Progenitor cell of endocrine pancreas (in vitro differentiated cells): ENCODE data around the gene NLGN1. TPM values are rescaled to one million over a fixed set of nuclear protein-coding genes. Genes with fewer than 3 reads are reported as not detected.

Source experiments
- DNase-seq: peaks from one replicate; pipeline ENCODE4 v3.0.0; 2021; ENCODE audit warnings: low spot score; ENCODE audit not compliant: unreplicated experiment
- H3K27ac Mint-ChIP-seq: 2 replicates; pipeline ENCODE4 v1.8.0; 2021; ENCODE audit warnings: mild to moderate bottlenecking, moderate library complexity, mixed read lengths
- H3K27me3 Mint-ChIP-seq: 2 replicates; pipeline ENCODE4 v1.8.0; 2021; ENCODE audit warnings: mixed read lengths
- H3K36me3 Mint-ChIP-seq: 2 replicates; pipeline ENCODE4 v1.8.0; 2022; ENCODE audit warnings: mixed read lengths; ENCODE audit not compliant: insufficient read depth
- H3K4me1 Mint-ChIP-seq: 2 replicates; pipeline ENCODE4 v1.8.0; 2021; ENCODE audit warnings: low read depth, mixed read lengths
- H3K4me3 Mint-ChIP-seq: 2 replicates; pipeline ENCODE4 v1.8.0; 2021; ENCODE audit warnings: low read depth, mild to moderate bottlenecking, moderate library complexity, mixed read lengths
- H3K9me3 Mint-ChIP-seq: 2 replicates; pipeline ENCODE4 v1.8.0; 2021; ENCODE audit warnings: low read depth, mixed read lengths
- total RNA-seq: library from RNA; stranded (reverse); gene quantifications from 2 replicates; pipeline ENCODE4 v1.2.1, GENCODE V29; 2021
- TF ChIP-seq, protein P1 (sequence below): fragments of 200-600 bp; sonication (generic); IDR thresholded peaks from one replicate; pipeline ENCODE4 v1.5.0; 2021; ENCODE audit warnings: antibody characterized with exemption, mild to moderate bottlenecking; ENCODE audit not compliant: unreplicated experiment

Gene NLGN1
- total RNA-seq, 1 donor from 2014 or later, result 5.7 TPM

DNA sequence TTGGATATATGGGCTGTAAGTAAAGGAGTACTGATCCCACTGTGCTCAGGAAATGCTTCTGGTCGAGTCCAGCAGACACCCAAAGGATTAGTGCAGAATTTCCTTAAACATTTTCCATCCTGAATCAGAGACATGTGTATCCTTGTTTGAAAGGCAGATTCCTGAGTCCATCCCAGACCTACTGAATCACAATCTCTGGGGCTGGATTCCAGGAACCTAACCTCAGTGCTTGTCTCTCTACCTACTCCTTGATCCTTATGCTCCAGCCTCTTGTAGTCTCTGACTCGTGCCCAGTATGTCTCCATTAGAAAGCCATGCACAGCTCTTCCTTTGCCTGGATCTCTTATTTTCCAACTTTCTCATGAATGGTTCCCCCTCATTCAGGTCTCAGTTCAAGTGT is 585.8 kb downstream of the NLGN1 start:
- Mint-ChIP-seq H3K27ac (no peak overlapping the region), H3K4me1 (no peaks in the 10 kb centered on the region), H3K9me3 (peaks cover 4% of the 10 kb centered on the region), H3K4me3 (no peak overlapping the region), H3K36me3 (no peaks in the 10 kb centered on the region), H3K27me3 (no peaks in the 10 kb centered on the region)
- DNase-seq, result no peak
- TF ChIP-seq, protein P1, sequence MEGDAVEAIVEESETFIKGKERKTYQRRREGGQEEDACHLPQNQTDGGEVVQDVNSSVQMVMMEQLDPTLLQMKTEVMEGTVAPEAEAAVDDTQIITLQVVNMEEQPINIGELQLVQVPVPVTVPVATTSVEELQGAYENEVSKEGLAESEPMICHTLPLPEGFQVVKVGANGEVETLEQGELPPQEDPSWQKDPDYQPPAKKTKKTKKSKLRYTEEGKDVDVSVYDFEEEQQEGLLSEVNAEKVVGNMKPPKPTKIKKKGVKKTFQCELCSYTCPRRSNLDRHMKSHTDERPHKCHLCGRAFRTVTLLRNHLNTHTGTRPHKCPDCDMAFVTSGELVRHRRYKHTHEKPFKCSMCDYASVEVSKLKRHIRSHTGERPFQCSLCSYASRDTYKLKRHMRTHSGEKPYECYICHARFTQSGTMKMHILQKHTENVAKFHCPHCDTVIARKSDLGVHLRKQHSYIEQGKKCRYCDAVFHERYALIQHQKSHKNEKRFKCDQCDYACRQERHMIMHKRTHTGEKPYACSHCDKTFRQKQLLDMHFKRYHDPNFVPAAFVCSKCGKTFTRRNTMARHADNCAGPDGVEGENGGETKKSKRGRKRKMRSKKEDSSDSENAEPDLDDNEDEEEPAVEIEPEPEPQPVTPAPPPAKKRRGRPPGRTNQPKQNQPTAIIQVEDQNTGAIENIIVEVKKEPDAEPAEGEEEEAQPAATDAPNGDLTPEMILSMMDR, result no peak

GRCh38 chr3:173986861-173987410 is 589.4 kb downstream of the NLGN1 start:
- TF ChIP-seq, protein P1, result no peak
- H3K9me3 Mint-ChIP-seq, result peaks cover 4% of the 10 kb centered on the region
- H3K36me3 Mint-ChIP-seq, result no peaks in the 10 kb centered on the region
- H3K27ac Mint-ChIP-seq, result no peak overlapping the region
- no peak for DNase-seq
- peaks cover 5% of the 10 kb centered on the region for H3K4me1 Mint-ChIP-seq
- no peaks in the 10 kb centered on the region for H3K27me3 Mint-ChIP-seq
- H3K4me3 Mint-ChIP-seq, result no peak overlapping the region

DNA sequence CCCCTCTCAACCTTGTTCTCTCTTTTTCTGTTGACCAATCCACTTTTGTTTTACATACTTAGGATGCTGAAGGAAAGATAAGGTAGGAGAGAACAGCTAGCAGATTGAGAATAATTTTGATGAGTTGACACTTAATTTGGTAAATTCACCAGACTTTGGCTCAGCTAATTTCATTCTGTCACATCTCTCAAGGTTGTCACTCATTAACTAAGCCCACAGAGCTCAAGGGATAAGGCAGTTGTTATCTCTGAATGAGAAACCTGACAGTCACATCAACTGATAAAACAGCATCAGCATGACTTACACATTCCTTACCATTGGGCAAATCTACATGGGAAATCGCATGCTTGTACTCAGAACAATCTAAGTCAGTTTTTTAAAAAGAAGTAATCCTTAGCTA is 591.4 kb downstream of the NLGN1 start:
- H3K4me1 Mint-ChIP-seq, result peaks cover 6% of the 10 kb centered on the region
- H3K4me3 Mint-ChIP-seq, result no peak overlapping the region
- TF ChIP-seq, protein P1, result no peak
- no peaks in the 10 kb centered on the region for H3K36me3 Mint-ChIP-seq
- DNase-seq, result no peak
- no peak overlapping the region for H3K27ac Mint-ChIP-seq
- H3K27me3 Mint-ChIP-seq, result no peaks in the 10 kb centered on the region
- H3K9me3 Mint-ChIP-seq, result peaks cover 4% of the 10 kb centered on the region

DNA sequence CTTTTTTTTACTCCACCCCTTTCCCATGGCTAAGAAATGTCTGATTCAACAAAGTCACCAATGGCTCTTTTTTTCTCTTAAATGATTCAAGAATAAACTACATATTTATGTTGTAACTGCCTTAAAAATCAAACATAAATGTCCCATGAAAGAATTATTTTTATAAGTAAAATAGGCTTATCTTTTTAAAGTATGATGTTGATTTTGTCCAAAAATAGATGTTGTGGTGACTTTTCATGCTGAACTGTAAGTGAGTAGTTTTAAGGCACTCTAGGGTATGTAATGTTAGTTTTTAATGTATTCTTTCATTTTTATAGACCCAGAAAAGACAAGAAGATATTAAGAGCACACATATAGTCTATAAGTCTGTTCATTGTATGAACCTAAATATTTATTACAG is 594.9 kb downstream of the NLGN1 start:
- peaks cover 6% of the 10 kb centered on the region for H3K4me1 Mint-ChIP-seq

DNA sequence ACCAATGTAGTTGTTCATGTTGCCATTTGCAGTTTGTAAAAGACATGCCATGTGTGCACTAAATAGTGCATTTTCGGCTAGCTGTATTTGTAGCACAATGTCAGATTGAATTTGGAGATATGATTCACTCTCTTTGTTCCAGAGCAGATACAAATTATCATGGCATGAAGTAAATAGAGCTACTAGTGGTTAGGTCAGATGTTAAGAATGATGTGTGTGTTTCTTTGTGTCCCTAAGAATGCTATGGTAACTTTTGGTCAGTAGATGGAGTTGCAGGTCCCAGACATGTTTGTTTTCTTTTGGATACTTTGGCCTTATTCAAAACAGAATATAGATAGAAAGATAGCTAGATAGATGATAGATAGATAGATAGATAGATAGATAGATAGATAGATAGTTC is 595.8 kb downstream of the NLGN1 start:
- no peak for DNase-seq
- TF ChIP-seq, protein P1, result peak; percentile 36
- H3K4me1 Mint-ChIP-seq, result peaks cover 6% of the 10 kb centered on the region
- H3K4me3 Mint-ChIP-seq, result no peak overlapping the region
- no peaks in the 10 kb centered on the region for H3K36me3 Mint-ChIP-seq
- no peaks in the 10 kb centered on the region for H3K27me3 Mint-ChIP-seq
- H3K27ac Mint-ChIP-seq, result no peak overlapping the region
- no peaks in the 10 kb centered on the region for H3K9me3 Mint-ChIP-seq

More for the DNA sequence above, 594.9 kb downstream of the NLGN1 start:
- H3K4me3 Mint-ChIP-seq, result no peak overlapping the region
- no peaks in the 10 kb centered on the region for H3K9me3 Mint-ChIP-seq
- TF ChIP-seq, protein P1, result no peak
- no peaks in the 10 kb centered on the region for H3K36me3 Mint-ChIP-seq
- DNase-seq, result no peak
- no peak overlapping the region for H3K27ac Mint-ChIP-seq
- no peaks in the 10 kb centered on the region for H3K27me3 Mint-ChIP-seq
